ENCODE data around the gene CORT. TPM values are rescaled to one million over a fixed set of nuclear protein-coding genes. Genes with fewer than 3 reads are reported as not detected.

Gene CORT
- total and polyA plus RNA-seq, 10 of the 15 experiments (the other 5 are each of a cell fraction or from before 2014, with no cell fraction given) = 0.09 to 0.49 (median 0.23) TPM; not detected in 1

DNA sequence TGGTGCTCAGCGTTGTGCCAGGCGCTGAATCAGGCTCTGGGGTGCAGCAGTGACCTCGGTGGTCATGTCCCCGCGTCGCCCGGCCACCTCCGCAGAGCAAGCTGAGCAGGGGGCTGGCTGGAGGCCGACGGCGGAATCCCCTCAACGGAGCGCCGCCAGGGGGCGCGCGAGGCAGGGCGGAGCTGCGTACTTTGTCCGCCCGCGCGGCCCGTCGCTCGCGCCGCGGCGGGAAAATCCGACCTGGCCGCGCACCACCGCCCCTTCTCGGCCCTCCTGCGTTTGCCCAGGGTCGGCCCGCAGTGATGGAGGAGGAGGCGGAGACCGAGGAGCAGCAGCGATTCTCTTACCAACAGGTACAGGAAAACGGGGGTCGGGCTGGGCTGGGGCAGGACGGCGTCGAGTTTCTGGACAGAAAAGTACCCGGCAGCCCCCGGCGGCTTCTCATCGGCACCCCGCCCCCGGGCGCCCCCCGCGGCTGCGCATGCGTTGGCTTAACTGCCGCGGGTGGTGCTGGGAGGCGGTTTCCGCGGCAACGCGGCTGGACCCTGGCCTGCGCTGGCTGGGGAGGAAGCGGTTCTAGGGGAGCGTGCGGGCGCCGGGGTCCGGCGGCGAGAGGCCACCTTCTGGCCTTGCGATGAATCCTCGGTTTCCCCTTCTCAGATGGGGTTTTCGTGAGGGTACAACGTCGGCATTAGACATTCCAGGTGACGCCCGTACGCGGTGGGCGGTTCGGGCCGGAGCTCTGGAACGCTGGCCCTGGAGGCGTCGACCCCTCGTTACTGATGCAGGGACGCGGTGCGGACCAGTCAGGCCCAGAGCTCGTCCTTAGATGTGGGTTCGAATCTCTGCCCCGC lies 19.4 kb upstream of the CORT start, which contains the start of gene CENPS (continued):
- no peak for TF ChIP-seq BCLAF1 (IDR thresholded peaks at IDR 0.05)
- TF ChIP-seq ZNF24 (IDR thresholded peaks at IDR 0.05) = peak; percentile 67
- peak; percentile 37; the same call in 1 of the 2 replicates for TF ChIP-seq TAF1 (IDR thresholded peaks at IDR 0.05; ENCODE audit: borderline replicate concordance, low read depth, low read length)
- TF ChIP-seq, protein P1, sequence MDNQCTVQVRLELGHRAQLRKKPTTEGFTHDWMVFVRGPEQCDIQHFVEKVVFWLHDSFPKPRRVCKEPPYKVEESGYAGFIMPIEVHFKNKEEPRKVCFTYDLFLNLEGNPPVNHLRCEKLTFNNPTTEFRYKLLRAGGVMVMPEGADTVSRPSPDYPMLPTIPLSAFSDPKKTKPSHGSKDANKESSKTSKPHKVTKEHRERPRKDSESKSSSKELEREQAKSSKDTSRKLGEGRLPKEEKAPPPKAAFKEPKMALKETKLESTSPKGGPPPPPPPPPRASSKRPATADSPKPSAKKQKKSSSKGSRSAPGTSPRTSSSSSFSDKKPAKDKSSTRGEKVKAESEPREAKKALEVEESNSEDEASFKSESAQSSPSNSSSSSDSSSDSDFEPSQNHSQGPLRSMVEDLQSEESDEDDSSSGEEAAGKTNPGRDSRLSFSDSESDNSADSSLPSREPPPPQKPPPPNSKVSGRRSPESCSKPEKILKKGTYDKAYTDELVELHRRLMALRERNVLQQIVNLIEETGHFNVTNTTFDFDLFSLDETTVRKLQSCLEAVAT (IDR thresholded peaks at IDR 0.05) = 0 out of 2 replicates have a peak, but pooled peaks have one; percentile 2
- no peak for TF ChIP-seq MEF2B (IDR thresholded peaks at IDR 0.05; ENCODE audit: partially characterized antibody, poor library complexity, severe bottlenecking)
- no peak for TF ChIP-seq TCF12 (IDR thresholded peaks at IDR 0.05; ENCODE audit: low read depth, low read length)
- peak; percentile 44; the same call in 1 of the 2 replicates for TF ChIP-seq RUNX3 (IDR thresholded peaks at IDR 0.05; ENCODE audit: low read length)
- TF ChIP-seq MTA2 (IDR thresholded peaks at IDR 0.05; ENCODE audit: low read depth) = no peak
- no peak for TF ChIP-seq EP300 (IDR thresholded peaks at IDR 0.05; ENCODE audit: borderline replicate concordance in 1 of 2, control insufficient read depth in 1 of 2, low read depth in 2 of 2, low read length in 2 of 2)
- TF ChIP-seq NR2F1 (conservative IDR thresholded peaks at IDR 0.05) = peak; percentile 49
- 0 out of 2 replicates have a peak, but pooled peaks have one; percentile 73 for TF ChIP-seq NBN (IDR thresholded peaks at IDR 0.05)
- peak; percentile 92 for TF ChIP-seq YY1 (IDR thresholded peaks at IDR 0.05; ENCODE audit: low read depth, low read length)
- TF ChIP-seq RB1 (IDR thresholded peaks at IDR 0.05; ENCODE audit: borderline replicate concordance) = peak; percentile 99; the same call in 1 of the 2 replicates
- no peak for TF ChIP-seq BRCA1 (IDR thresholded peaks at IDR 0.05; ENCODE audit: low read depth, low read length)
- peak; percentile 94 for TF ChIP-seq MAX (IDR thresholded peaks at IDR 0.05; ENCODE audit: low read depth, low read length)
- peak; percentile 85 for TF ChIP-seq ZNF687 (IDR thresholded peaks at IDR 0.05)
- TF ChIP-seq, protein P2, sequence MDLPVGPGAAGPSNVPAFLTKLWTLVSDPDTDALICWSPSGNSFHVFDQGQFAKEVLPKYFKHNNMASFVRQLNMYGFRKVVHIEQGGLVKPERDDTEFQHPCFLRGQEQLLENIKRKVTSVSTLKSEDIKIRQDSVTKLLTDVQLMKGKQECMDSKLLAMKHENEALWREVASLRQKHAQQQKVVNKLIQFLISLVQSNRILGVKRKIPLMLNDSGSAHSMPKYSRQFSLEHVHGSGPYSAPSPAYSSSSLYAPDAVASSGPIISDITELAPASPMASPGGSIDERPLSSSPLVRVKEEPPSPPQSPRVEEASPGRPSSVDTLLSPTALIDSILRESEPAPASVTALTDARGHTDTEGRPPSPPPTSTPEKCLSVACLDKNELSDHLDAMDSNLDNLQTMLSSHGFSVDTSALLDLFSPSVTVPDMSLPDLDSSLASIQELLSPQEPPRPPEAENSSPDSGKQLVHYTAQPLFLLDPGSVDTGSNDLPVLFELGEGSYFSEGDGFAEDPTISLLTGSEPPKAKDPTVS (IDR thresholded peaks at IDR 0.05; ENCODE audit: low read depth, low read length) = 0 out of 2 replicates have a peak, but pooled peaks have one; percentile 32
